IMR-90 (cell line): ENCODE data around the gene ZC3H4. TPM values are rescaled to one million over a fixed set of nuclear protein-coding genes. Genes with fewer than 3 reads are reported as not detected.

Experiments
- ATAC-seq: fragments of 200-7000 bp; cut with Tn5 transposase; 2 replicates; pipeline ENCODE4 v1.9.1; 2020; ENCODE audit warnings: low read depth, mild to moderate bottlenecking, moderate library complexity
- BruUV-seq: library from RNA; stranded (reverse); fragments of 400-500 nt; replicated peaks from 2 replicates; lab custom pipeline; 2021; lab: Mats Ljungman, UMichigan
- CTCF ChIA-PET: fragments of 300-600 bp; formaldehyde crosslinking; extraction: SDS; loops from one replicate; lab custom pipeline; 2021; ENCODE audit warnings: antibody characterized with exemption; lab: Yijun Ruan, JAX
- POLR2A ChIA-PET: fragments of 300-600 bp; sonication (Branson Sonifier 250); formaldehyde crosslinking; loops from one replicate; lab custom pipeline; 2022; ENCODE audit warnings: antibody characterized with exemption; ENCODE audit not compliant: unreplicated experiment; lab: Charles Lee
- DNase-seq: peaks from one replicate; pipeline ENCODE4 v3.0.0; 2013
- H2AFZ ChIP-seq: replicated peaks from 2 replicates; pipeline ENCODE3; 2013; ENCODE audit warnings: low read length, mild to moderate bottlenecking; ENCODE audit not compliant: poor library complexity
- H2AK5ac ChIP-seq: 2 replicates; pipeline ENCODE4 v1.6.1; 2013; ENCODE audit warnings: low read depth, low read length, inconsistent platforms
- H2AK9ac ChIP-seq: replicated peaks from 2 replicates; pipeline ENCODE3; 2013; ENCODE audit warnings: mild to moderate bottlenecking, low read depth, low read length, moderate library complexity; ENCODE audit not compliant: poor library complexity
- H2BK120ac ChIP-seq: 2 replicates; pipeline ENCODE4 v1.6.1; 2013; ENCODE audit warnings: low read depth, low read length, inconsistent platforms
- H2BK15ac ChIP-seq: 3 replicates; pipeline ENCODE4 v1.6.1; 2013; ENCODE audit warnings: low read depth, low read length, inconsistent platforms
- H2BK20ac ChIP-seq: 2 replicates; pipeline ENCODE4 v1.6.1; 2013; ENCODE audit warnings: low read depth, mild to moderate bottlenecking, inconsistent platforms, low read length, moderate library complexity
- H2BK5ac ChIP-seq: 2 replicates; pipeline ENCODE4 v1.6.1; 2013; ENCODE audit warnings: mild to moderate bottlenecking, low read depth, low read length, inconsistent platforms; ENCODE audit not compliant: poor library complexity, severe bottlenecking
- H3K14ac ChIP-seq: replicated peaks from 2 replicates; pipeline ENCODE4 v1.6.1; 2013; ENCODE audit warnings: low read depth, low read length, inconsistent platforms
- H3K18ac ChIP-seq: 2 replicates; pipeline ENCODE4 v1.6.1; 2013; ENCODE audit warnings: low read depth, low read length, control low read depth
- H3K23ac ChIP-seq: 2 replicates; pipeline ENCODE4 v1.6.1; 2013; ENCODE audit warnings: low read depth, low read length, inconsistent platforms
- H3K27ac ChIP-seq: 2 replicates; pipeline ENCODE4 v1.5.1; 2013; ENCODE audit warnings: mild to moderate bottlenecking, control low read depth, low read length; ENCODE audit not compliant: insufficient read depth
- H3K27me3 ChIP-seq: 2 replicates; pipeline ENCODE4 v1.6.1; 2013; ENCODE audit warnings: low read length; ENCODE audit not compliant: control insufficient read depth, insufficient read depth
- H3K36me3 ChIP-seq: 2 replicates; pipeline ENCODE4 v1.6.1; 2013; ENCODE audit warnings: low read length, mixed read lengths; ENCODE audit not compliant: control insufficient read depth, insufficient read depth
- H3K4ac ChIP-seq: 2 replicates; pipeline ENCODE4 v1.6.1; 2013; ENCODE audit warnings: low read depth, low read length, inconsistent platforms
- H3K4me1 ChIP-seq: 2 replicates; pipeline ENCODE4 v1.6.1; 2013; ENCODE audit warnings: low read length, mixed read lengths; ENCODE audit not compliant: control insufficient read depth, insufficient read depth
- H3K4me2 ChIP-seq: 2 replicates; pipeline ENCODE4 v1.6.1; 2013; ENCODE audit warnings: low read depth, mild to moderate bottlenecking, control low read depth, low read length, moderate library complexity
- H3K4me3 ChIP-seq: 2 replicates; pipeline ENCODE4 v1.5.1; 2013; ENCODE audit warnings: low read depth, mild to moderate bottlenecking, control low read depth, low read length, moderate library complexity; ENCODE audit not compliant: insufficient read depth
- H3K56ac ChIP-seq: 2 replicates; pipeline ENCODE4 v1.6.1; 2013; ENCODE audit warnings: low read length, inconsistent platforms; ENCODE audit not compliant: insufficient read depth; ENCODE audit errors: extremely low read depth
- H3K79me1 ChIP-seq, 2 experiments: 2 replicates each; pipeline ENCODE4 v1.6.1; 2013; ENCODE audit warnings: low read length in 2 of 2, inconsistent platforms in 1 of 2, low read depth in 1 of 2
- H3K9ac ChIP-seq: 2 replicates; pipeline ENCODE4 v1.6.1; 2013; ENCODE audit warnings: low read depth, low read length, control low read depth
- H3K9me1 ChIP-seq: 2 replicates; pipeline ENCODE4 v1.6.1; 2013; ENCODE audit warnings: low read length, inconsistent platforms; ENCODE audit not compliant: insufficient read depth
- H3K9me3 ChIP-seq: 2 replicates; pipeline ENCODE4 v1.6.1; 2013; ENCODE audit warnings: low read length; ENCODE audit not compliant: control insufficient read depth, insufficient read depth
- H4K20me1 ChIP-seq: 2 replicates; pipeline ENCODE4 v1.6.1; 2013; ENCODE audit warnings: low read length, inconsistent platforms; ENCODE audit not compliant: insufficient read depth
- H4K5ac ChIP-seq: 2 replicates; pipeline ENCODE4 v1.6.1; 2013; ENCODE audit warnings: mild to moderate bottlenecking, low read depth, low read length, control low read depth
- H4K8ac ChIP-seq, 2 experiments: 2 replicates each; pipeline ENCODE4 v1.6.1; 2013; ENCODE audit warnings: low read depth in 2 of 2, low read length in 2 of 2, control low read depth in 1 of 2, inconsistent platforms in 1 of 2
- H4K91ac ChIP-seq: 2 replicates; pipeline ENCODE4 v1.6.1; 2013; ENCODE audit warnings: low read depth, low read length, inconsistent platforms; ENCODE audit not compliant: insufficient read depth
- CEBPB ChIP-seq: IDR thresholded peaks from 2 replicates; pipeline ENCODE4 v1.6.1; 2012; ENCODE audit warnings: low read depth, low read length, improper control_type of control experiment
- FOS ChIP-seq: fragments of 150-350 bp; IDR thresholded peaks from 2 replicates; pipeline ENCODE4 v1.6.1; 2016; ENCODE audit warnings: low read depth, low read length
- RAD21 ChIP-seq: IDR thresholded peaks from 2 replicates; pipeline ENCODE4 v1.6.1; 2012; ENCODE audit warnings: low read length, improper control_type of control experiment
- RCOR1 ChIP-seq: IDR thresholded peaks from 2 replicates; pipeline ENCODE4 v1.6.1; 2012; ENCODE audit warnings: mild to moderate bottlenecking, low read length, improper control_type of control experiment; ENCODE audit not compliant: insufficient replicate concordance
- WGBS, 2 experiments: methylation state at CpG; one replicate each; pipeline versions ENCODE4 v1.1.5 to v1.1.7; 2013; ENCODE audit warnings: missing lambda C conversion rate in 2 of 2; ENCODE audit not compliant: insufficient read length in 1 of 2; ENCODE audit errors: extremely low coverage in 2 of 2; 5-methylcytosine and 5-hydroxymethylcytosine counted together
- dilution Hi-C: fragments of 300-500 bp; cut with HindIII; formaldehyde crosslinking; loops from one replicate; pipeline ENCODE4 v1.14.3; 2018; ENCODE audit warnings: low sequenced_read_pairs; ENCODE audit not compliant: unreplicated experiment
- in situ Hi-C: fragments of 300-500 bp; cut with MboI; formaldehyde crosslinking; loops from 3 replicates; pipeline ENCODE4 v1.14.3; 2019; ENCODE audit warnings: low sequenced_read_pairs, inconsistent platforms, mixed read lengths
- intact Hi-C: fragments of 100-400 bp; cut with micrococcal nuclease; formaldehyde crosslinking; loops from 2 replicates; pipeline ENCODE4 v1.10.0; 2022
- polyA plus RNA-seq, 3 experiments: library from polyadenylated mRNA; depleted of rRNA; stranded (reverse); fragments of >200 nt; gene quantifications; 2 replicates each; pipeline ENCODE4 v1.2.3, GENCODE V29; 2012; ENCODE audit warnings: low replicate concordance in 1 of 3
- total RNA-seq: library from RNA; depleted of rRNA; stranded (reverse); fragments of >200 nt; gene quantifications from 2 replicates; pipeline ENCODE4 v1.2.3, GENCODE V29; 2012

The ZC3H4 gene
- total and polyA plus RNA-seq, 2 of the 4 experiments (the other 2 are of a cell fraction), result 3.9 to 8.9 TPM

- CTCF ChIA-PET, result interaction anchor here (0.9 to 1.2 kb wide), 3 partner anchors 9 to 86 kb away, joined by 3 to 7 read pairs (median 3); no protein-coding TSS in a partner anchor
Measured at GRCh38 chr19:47122359-47123335, 9.1 kb upstream of the ZC3H4 start.

More at GRCh38 chr19:47122359-47123335, 9.1 kb upstream of the ZC3H4 start:
- no peak overlapping the region for H3K56ac ChIP-seq
- peak overlapping the region; percentile 76 for H3K4ac ChIP-seq
- peak overlapping the region; percentile 11; the same call in 1 of the 2 replicates for H3K4me2 ChIP-seq
- H4K5ac ChIP-seq, result no peak overlapping the region
- peak overlapping the region; percentile 61; the same call in 1 of the 2 replicates for H2AK5ac ChIP-seq
- no peaks in the 10 kb centered on the region; a peak in 1 of 4 replicates for H3K79me1 ChIP-seq
- dilution Hi-C loops (no loop called here), in situ Hi-C loops (loop anchor here (10.0 kb wide), 1 partner anchor 108 kb away; the partner anchor contains the start of gene NPAS1), intact Hi-C loops (no loop called here)
- no peaks in the 10 kb centered on the region for H4K20me1 ChIP-seq
- peak overlapping the region; percentile 61 for H4K91ac ChIP-seq
- H3K18ac ChIP-seq, result peak overlapping the region; percentile 61; the same call in 1 of the 2 replicates
- peak overlapping the region; percentile 83 for H2AFZ ChIP-seq
- H3K9me3 ChIP-seq, result no peaks in the 10 kb centered on the region
- TF ChIP-seq FOS, result no peak
- TF ChIP-seq CEBPB, result peak; percentile 45; the same call in 1 of the 2 replicates
- TF ChIP-seq RCOR1, result no peak
- no peak for TF ChIP-seq RAD21
- H3K36me3 ChIP-seq, result no peaks in the 10 kb centered on the region
- 42% methylated on average over 4 of the region's 14 CpGs; no CpG with 5 or more reads in 1 of the 2 experiments for WGBS, 2 experiments
- H4K8ac ChIP-seq, result peak overlapping the region in 1 of 2 experiments; percentile 91; a peak in 2 of 4 replicates
- peaks cover 5% of the 10 kb centered on the region for H3K4me1 ChIP-seq
- H3K14ac ChIP-seq, result 0 out of 2 replicates have a peak overlapping the region, but pooled peaks have one; percentile 24
- ATAC-seq (peak; percentile 94), DNase-seq (peak; percentile 83)
- H3K27ac ChIP-seq, result peak overlapping the region; percentile 55
- POLR2A ChIA-PET, result no interaction called here
- no TSS peak for BruUV-seq
- H2BK120ac ChIP-seq, result peak overlapping the region; percentile 70
- peak overlapping the region; percentile 13; the same call in 1 of the 2 replicates for H3K23ac ChIP-seq
- H3K4me3 ChIP-seq, result no peak overlapping the region
- H2BK20ac ChIP-seq, result peak overlapping the region; percentile 65
- H2BK15ac ChIP-seq, result peak overlapping the region; percentile 63; the same call in 1 of the 3 replicates
- peak overlapping the region; percentile 57; the same call in 1 of the 2 replicates for H3K9ac ChIP-seq
- 0 out of 2 replicates have a peak, but pooled peaks cover 3% of the 10 kb centered on the region for H3K9me1 ChIP-seq
- H3K27me3 ChIP-seq, result no peaks in the 10 kb centered on the region
- H2AK9ac ChIP-seq, result no peak overlapping the region
- peak overlapping the region; percentile 88 for H2BK5ac ChIP-seq
